Mononuclear cell (primary cell): Measurements from ENCODE around the gene ZNF532. TPM values are rescaled to one million over a fixed set of nuclear protein-coding genes. Genes with fewer than 3 reads are reported as not detected.
"Not testable (repeated sequence)": the region's sequence is repeated elsewhere in the genome, so short reads cannot be mapped to it uniquely, and the experiment has no call there.

Experiments used
- H3K27me3 ChIP-seq: 2 replicates; pipeline ENCODE4 v1.6.0; 2011; ENCODE audit warnings: low read length, control low read depth; ENCODE audit not compliant: insufficient read depth
- H3K4me1 ChIP-seq: 2 replicates; pipeline ENCODE4 v1.5.1; 2011; ENCODE audit warnings: mild to moderate bottlenecking, low read length, control low read depth; ENCODE audit not compliant: insufficient read depth
- H3K4me3 ChIP-seq: 2 replicates; pipeline ENCODE4 v1.5.1; 2011; ENCODE audit warnings: mild to moderate bottlenecking, low read length, moderate library complexity
- H3K9me3 ChIP-seq: 2 replicates; pipeline ENCODE4 v1.5.1; 2011; ENCODE audit warnings: low read depth, mild to moderate bottlenecking, control low read depth, low read length
- total RNA-seq: library from RNA; depleted of rRNA; stranded (reverse); fragments of >200 nt; gene quantifications from one replicate; pipeline ENCODE4 v1.2.3, GENCODE V29; 2012

ZNF532 gene
- total RNA-seq, 1 donor = 7.7 TPM

GRCh38 chr18:58842978-58843687 lies 21.5 kb upstream of the ZNF532 start:
- Histone ChIP-seq H3K4me1 (no peaks in the 10 kb centered on the region), H3K27me3 (peaks cover 7% of the 10 kb centered on the region)

GRCh38 chr18:58843688-58844035 lies 21.0 kb upstream of the ZNF532 start:
- no peaks in the 10 kb centered on the region for H3K4me1 ChIP-seq
- peaks cover 12% of the 10 kb centered on the region for H3K27me3 ChIP-seq
- no peaks in the 10 kb centered on the region for H3K9me3 ChIP-seq
- no peak overlapping the region for H3K4me3 ChIP-seq

More at GRCh38 chr18:58842978-58843687, 21.5 kb upstream of the ZNF532 start:
- Histone ChIP-seq H3K4me3 (no peak overlapping the region), H3K9me3 (no peaks in the 10 kb centered on the region)

DNA sequence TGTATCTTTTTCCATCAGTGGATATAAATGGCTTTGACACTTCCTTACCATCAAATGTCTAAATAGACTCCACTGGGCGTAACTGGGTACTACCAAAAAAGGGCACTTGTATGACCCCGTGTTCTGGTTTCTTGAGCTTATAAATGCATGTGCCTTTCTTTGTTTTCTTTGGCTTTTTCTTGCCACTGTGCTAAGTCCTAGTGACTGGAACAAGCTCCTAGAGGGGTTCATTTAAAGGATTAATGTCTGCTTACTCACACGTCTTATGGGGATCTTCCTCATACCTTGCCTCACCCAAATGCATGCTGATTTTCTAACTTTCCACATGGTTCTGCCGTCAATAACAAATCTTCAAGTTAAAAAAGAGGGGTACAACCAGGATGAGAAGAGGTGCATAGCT lies 19.8 kb upstream of the ZNF532 start:
- no peaks in the 10 kb centered on the region for H3K9me3 ChIP-seq
- H3K4me3 ChIP-seq = no peak overlapping the region
- H3K4me1 ChIP-seq = no peaks in the 10 kb centered on the region

DNA sequence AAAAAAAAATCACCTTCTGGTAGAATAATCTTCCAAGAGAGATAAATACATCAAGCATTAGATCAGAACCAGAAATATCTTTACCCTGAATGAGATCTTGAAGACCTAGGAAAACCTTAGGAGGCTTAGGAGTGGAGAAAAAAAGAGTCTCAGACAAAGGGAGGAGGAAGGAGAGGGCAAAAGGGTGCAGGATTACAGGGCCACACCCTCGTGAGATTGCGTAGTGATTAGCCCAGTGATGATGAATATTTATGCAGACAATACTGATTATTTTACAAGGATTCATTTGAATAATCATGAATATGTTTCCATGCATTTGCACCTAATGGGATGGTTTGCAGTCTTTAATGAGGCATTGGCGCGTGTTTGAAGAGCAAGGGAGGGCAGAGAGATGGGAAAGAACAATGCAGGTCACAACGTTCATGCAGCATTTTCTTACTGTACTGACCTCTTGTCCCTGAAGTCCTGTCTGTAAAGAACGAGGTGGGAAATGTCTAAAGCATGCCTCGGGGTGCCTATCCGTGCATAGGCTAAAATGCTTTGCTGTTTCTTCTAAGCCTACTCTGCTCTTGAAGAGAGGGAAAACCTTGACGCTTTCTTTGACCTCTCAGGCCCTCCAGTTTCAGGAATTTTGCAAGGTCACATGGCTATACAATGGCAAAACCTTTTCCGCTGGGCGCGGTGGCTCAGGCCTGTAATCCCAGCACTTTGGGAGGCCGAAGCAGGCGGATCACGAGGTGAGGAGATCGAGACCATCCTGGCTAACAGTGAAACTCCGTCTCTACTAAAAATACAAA lies 18.6 kb upstream of the ZNF532 start:
- Histone ChIP-seq H3K9me3 (no peaks in the 10 kb centered on the region), H3K4me3 (no peak overlapping the region), H3K4me1 (no peaks in the 10 kb centered on the region), H3K27me3 (peaks cover 13% of the 10 kb centered on the region)

More for the DNA sequence above, 19.8 kb upstream of the ZNF532 start:
- H3K27me3 ChIP-seq = peaks cover 13% of the 10 kb centered on the region

DNA sequence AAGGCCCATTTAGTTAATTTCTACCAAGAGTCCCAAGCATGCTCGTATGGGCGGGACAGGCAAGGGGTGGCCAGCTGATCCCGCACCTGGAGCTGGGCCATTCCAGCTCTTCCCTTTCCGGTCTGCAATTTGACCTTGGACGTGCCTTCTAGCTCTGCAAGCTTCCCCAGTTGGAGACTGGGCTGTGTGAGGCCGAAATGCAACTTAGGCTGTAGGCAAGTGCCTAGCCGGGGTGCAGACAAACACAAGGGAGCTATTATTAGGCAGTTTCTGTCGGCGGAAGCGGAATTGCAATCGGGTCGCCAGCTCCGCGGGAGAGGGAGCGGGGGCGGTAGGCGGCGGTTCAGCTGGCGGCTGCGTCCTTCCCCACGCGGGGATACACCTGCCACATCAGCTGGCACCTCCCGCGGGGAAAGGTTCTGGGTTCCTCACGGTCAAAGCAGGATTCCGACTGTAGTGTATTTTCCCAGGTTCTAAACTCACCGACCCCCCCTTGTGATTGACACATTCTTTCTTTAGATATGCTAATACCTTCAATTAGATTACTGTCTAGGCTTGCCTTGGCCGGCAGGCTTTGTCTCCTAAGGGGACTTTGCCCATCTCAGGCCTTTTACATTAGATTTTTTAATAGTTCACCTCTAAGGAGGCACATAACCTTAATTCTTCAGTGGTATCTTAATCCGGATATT lies 17.1 kb upstream of the ZNF532 start:
- H3K4me3 ChIP-seq = no peak overlapping the region
- peaks cover 13% of the 10 kb centered on the region for H3K27me3 ChIP-seq
- H3K9me3 ChIP-seq = no peaks in the 10 kb centered on the region

DNA sequence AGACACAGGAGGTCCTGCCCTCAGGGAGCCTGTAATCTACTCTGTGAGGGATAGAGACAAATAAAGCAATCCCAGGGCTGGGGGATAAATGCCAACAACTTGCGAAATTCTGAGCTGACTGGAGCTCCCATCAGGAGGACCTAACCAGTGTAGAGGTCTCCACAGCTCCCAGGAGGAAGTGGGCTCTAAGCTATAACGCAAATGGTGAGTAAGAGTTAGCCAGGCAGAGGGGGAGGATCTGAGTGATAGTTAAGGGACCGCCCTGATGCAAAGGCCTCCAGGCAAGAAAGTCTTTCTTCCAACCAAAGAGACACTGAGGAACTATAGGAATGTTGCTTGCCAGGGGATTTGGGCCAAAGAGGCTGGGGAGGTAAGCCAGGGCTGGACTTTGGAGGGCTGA lies 16.0 kb upstream of the ZNF532 start:
- Histone ChIP-seq H3K27me3 (peaks cover 13% of the 10 kb centered on the region), H3K9me3 (no peaks in the 10 kb centered on the region), H3K4me1 (no peaks in the 10 kb centered on the region)

More for the DNA sequence above, 17.1 kb upstream of the ZNF532 start:
- no peaks in the 10 kb centered on the region for H3K4me1 ChIP-seq

GRCh38 chr18:58850786-58851469 lies 13.7 kb upstream of the ZNF532 start:
- Histone ChIP-seq H3K4me1 (no peaks in the 10 kb centered on the region), H3K9me3 (no peaks in the 10 kb centered on the region), H3K4me3 (no peak overlapping the region), H3K27me3 (peaks cover 13% of the 10 kb centered on the region)

More for the DNA sequence above, 16.0 kb upstream of the ZNF532 start:
- no peak overlapping the region for H3K4me3 ChIP-seq

- Histone ChIP-seq H3K9me3 (no peaks in the 10 kb centered on the region), H3K27me3 (peaks cover 13% of the 10 kb centered on the region), H3K4me1 (no peaks in the 10 kb centered on the region)
These were observed 12.8 kb upstream of the ZNF532 start for GRCh38 chr18:58851856-58852255.

GRCh38 chr18:58852629-58853028 lies 12.0 kb upstream of the ZNF532 start:
- no peaks in the 10 kb centered on the region for H3K9me3 ChIP-seq
- H3K4me3 ChIP-seq = no peak overlapping the region
- H3K27me3 ChIP-seq = peaks cover 11% of the 10 kb centered on the region
- no peaks in the 10 kb centered on the region for H3K4me1 ChIP-seq

More at GRCh38 chr18:58851856-58852255, 12.8 kb upstream of the ZNF532 start:
- no peak overlapping the region for H3K4me3 ChIP-seq

- H3K9me3 ChIP-seq = no peaks in the 10 kb centered on the region
- H3K27me3 ChIP-seq = peaks cover 3% of the 10 kb centered on the region
- no peaks in the 10 kb centered on the region for H3K4me1 ChIP-seq
- H3K4me3 ChIP-seq = no peak overlapping the region
These were observed 11.1 kb upstream of the ZNF532 start for GRCh38 chr18:58853561-58853960.

DNA sequence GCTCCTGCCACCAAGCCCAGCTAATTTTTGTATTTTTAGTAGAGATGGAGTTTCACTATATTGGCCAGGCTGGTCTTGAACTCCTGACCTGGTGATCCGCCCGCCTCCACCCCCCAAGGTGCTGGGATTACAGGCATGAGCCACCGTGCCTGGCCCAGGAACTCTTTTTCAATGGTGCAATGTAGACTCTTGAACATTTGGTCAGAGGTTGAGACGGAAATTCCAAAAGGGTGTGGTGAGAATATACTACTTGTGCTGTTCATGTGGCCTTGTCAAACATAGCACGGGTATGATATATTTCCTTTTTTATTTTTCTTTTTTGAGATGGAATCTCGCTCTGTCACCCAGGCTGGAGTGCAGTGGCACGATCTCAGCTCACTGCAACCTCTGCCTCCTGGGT lies 9.2 kb upstream of the ZNF532 start:
- H3K4me3 ChIP-seq, H3K4me1 ChIP-seq, H3K27me3 ChIP-seq, H3K9me3 ChIP-seq: not testable (repeated sequence)

GRCh38 chr18:58856881-58857280 lies 7.8 kb upstream of the ZNF532 start:
- H3K4me1 ChIP-seq = no peaks in the 10 kb centered on the region

GRCh38 chr18:58858591-58859468 lies 5.8 kb upstream of the ZNF532 start:
- no peaks in the 10 kb centered on the region for H3K9me3 ChIP-seq
- peaks cover 31% of the 10 kb centered on the region for H3K27me3 ChIP-seq
- peaks cover 7% of the 10 kb centered on the region for H3K4me1 ChIP-seq
- H3K4me3 ChIP-seq = no peak overlapping the region

More at GRCh38 chr18:58856881-58857280, 7.8 kb upstream of the ZNF532 start:
- Histone ChIP-seq H3K27me3 (peaks cover 20% of the 10 kb centered on the region), H3K4me3 (no peak overlapping the region), H3K9me3 (no peaks in the 10 kb centered on the region)

DNA sequence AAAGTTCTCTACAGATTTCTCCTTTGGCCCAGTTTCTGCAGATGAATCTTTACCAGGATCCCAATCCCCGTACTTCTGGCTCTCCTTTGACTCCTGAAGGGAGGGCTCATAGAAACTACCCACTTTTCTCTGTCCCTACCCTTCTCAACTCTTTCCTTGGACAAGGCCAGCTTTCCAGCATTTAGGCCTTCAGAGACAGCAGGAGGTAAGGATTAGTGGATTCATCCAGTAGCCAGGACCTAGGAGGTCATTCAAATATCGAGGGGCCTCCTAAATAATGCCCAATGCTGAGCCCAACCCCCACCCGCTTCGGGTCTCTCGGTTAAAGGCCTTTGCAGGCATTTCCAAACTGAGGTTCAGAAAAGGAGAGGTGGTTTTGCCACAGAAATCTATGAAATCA lies 4.8 kb upstream of the ZNF532 start:
- Histone ChIP-seq H3K9me3 (no peaks in the 10 kb centered on the region), H3K27me3 (peaks cover 35% of the 10 kb centered on the region), H3K4me3 (no peak overlapping the region), H3K4me1 (peaks cover 10% of the 10 kb centered on the region)
